Fibroblast of skin of scalp (primary cell): ENCODE measurements around the gene FLYWCH1.

Source experiments
- DNase-seq: peaks from one replicate; pipeline ENCODE4 v3.0.0-alpha.2; 2013

Gene FLYWCH1

DNA sequence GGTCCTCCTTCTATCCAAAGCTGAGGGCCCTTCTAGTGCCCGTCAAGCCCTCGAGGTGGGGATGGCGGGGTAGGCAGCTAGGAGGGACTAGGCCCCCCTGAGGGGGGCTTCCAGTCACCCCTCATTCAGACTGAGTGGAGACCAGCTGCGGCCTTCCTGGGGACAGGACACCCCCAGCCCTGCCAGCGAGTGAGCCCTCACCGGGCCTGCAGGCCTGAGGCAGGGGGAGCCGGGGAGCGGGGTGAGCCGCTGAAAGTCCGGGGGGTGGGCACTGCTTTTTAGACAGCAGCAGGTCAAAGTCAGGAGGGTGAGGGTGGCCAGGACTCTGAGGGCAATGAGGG is 43.7 kb downstream of the FLYWCH1 start:
- DNase-seq = no peak

DNA sequence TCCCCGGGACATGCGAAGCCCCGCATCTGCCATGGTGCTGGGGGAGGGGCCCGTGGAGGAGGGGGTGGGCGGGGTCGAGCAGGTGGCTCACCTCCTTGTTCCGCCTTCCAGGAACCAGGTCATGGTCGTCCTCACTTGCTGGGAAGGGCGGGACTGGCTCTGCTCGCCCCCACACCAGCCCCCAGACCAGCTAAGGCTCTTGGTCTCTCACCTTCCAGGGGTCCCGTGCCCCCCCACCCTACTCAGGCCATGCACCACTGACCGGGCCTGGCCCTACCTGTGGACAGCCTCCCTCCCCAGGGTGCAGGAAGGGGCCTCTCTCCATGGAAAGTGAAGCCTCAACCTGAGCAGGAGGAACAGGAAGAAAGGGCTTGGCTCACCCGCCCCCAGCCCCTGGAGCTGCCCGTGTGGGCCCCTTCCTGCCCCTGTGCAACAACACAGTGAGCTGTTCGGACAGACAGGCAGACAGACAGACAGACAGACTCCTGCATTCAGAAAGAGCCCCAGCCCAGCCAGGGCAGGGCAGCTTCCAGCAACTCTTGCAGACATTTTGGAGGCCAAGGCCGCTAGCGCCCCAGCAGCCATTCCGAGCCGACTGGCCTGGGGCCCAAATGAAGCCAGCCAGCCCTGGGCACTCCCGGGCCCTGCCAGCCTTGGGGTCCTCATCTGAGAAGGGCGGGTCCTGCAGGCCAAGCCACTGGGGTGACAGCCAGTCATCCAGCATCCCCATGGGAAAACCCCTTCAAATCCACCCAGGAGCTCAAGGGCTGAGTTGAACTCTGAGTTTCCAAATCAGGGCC is 44.2 kb downstream of the FLYWCH1 start:
- DNase-seq = no peak

DNA sequence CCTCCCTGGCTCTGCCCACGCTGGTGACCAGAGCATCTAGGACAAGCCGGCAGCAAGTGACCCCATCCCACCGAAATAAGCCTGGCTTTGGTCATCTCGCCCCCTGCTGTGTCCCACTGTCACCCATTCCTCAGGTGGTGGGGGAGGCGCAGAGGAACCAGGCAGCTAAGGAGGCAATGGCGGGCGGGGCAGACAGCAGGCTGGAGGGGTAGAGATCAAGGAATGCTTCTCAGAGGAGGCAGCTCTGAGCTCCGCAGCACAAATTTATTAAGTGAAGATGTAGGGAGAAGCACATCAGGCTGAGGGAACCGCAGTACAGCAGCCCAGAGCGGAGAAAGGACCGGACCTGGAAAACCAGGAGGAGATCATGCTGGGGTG is 44.8 kb downstream of the FLYWCH1 start:
- no peak for DNase-seq

DNA sequence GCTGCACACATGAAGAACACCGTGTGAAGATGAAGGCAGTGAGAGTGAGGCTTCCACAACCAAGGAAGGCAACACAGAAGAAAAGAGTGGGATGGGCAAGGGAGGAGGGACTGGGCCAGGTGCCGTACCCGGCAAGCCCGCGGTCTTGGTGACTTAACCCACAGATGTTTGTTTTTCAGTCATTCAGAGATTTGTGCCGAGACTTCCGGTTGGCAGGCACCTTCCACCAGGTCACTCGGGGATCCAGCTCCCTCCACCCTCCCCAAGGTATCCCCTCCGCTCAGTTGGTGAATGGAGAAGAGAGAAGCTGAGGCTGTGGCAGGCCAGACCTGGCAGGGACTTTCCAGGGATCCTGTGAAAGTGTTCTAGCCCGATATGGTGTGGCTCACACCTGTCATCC is 47.5 kb downstream of the FLYWCH1 start:
- DNase-seq = no peak

DNA sequence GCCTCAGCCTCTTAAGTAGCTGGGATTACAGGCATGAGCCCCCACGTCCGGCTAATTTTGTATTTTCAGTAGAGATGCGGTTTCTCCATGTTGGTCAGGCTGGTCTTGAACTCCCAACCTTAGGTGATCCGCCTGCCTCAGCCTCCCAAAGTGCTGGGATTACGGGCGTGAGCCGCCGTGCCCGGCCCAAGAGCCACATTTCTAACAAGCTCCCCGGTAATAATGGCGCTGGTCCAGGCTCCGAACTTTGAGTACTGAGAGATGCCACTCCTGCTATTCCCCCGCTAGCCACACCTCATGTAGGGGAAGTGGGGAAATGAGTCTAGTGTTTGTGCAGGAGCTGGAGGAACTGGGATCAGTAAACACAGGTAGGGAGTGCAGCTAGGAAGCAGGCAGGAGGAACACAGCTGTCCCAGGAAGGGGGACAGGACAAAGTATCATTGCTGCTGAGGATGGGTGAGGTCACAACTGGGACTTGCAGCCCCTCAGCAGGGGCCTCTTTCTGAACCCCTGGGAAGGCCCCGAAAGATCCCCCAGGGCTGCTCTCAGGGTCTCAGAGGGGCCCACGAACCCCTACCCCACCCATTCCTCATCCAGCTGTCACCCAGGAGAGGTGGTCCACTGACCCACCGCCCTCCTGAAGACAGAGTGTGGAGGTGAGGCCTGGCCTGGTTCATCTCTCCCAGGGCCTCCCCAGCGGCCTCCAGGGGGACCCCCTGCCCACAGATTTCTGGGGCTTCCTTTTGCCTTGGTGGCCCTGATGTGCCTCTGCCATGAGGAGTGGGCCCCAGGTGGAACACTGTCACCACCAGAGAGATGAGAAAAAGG is 48.7 kb downstream of the FLYWCH1 start:
- DNase-seq = no peak

DNA sequence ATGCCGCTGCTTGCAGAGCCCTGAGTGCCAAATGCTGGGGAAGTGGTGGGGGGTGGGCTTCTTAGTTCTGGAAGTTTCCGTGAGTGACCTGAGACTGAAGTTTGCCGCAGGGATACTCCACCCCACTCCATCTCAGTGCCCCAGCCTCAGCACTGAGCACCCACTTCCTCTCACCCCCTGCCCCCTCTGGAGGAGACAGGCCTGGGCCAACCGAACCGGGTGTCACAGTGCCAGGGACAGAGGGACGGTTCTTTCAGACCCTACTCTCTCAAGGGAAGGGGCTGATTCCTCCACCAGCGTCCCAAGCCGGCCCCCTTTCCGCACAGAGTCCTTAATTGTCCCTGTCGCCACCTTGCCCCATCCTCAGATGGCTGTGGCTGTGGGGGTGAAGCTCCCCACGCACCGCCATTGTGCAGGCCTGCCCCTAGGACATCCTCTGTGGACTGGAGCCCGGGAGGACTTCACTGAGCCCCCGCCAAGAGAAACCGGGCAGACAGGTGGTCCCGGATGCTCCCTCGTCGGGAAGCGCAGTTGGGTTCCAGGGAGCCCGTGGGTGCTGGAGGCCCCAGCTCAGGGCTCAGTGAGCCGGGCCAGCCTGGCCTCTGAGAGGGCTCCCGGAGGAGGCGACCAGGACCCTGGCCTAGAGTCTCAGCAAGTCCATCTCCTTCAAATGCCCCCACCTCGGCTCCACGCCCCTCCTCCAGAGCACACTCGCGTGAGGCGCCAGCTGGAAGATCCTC is 50.8 kb downstream of the FLYWCH1 start:
- no peak for DNase-seq

DNA sequence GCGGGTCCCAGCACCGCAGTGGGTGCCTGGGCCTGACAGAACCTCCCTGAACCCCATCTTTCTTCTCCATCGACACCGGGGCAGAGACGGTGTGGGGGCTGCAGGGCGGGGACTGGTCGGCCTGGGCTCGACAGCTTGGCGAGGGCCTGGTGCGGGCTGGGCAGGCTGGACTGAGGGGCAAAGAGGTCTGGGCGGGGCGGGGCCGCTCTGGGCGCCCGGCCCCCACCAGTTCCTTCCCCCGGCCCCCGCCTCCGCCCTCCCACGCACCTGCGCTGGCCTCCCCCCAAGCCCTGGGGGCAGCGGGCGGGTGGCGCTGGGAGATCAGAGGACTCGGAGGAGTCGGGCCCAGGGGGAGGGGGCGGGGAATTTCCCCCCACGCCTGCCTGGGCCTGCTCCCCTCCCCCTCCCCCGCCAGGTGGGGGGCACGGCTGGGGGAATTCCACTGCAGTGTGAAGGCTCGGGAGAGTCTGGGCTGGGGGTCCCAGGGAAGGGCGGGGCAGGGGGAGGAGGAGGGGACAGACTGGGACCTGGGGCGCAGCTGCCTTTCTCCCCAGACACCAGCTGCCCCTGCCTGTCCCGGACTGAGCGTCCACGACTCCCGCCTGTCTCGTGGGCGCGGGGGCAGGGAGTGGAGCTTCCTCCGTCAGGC is 51.5 kb downstream of the FLYWCH1 start:
- DNase-seq = no peak

DNA sequence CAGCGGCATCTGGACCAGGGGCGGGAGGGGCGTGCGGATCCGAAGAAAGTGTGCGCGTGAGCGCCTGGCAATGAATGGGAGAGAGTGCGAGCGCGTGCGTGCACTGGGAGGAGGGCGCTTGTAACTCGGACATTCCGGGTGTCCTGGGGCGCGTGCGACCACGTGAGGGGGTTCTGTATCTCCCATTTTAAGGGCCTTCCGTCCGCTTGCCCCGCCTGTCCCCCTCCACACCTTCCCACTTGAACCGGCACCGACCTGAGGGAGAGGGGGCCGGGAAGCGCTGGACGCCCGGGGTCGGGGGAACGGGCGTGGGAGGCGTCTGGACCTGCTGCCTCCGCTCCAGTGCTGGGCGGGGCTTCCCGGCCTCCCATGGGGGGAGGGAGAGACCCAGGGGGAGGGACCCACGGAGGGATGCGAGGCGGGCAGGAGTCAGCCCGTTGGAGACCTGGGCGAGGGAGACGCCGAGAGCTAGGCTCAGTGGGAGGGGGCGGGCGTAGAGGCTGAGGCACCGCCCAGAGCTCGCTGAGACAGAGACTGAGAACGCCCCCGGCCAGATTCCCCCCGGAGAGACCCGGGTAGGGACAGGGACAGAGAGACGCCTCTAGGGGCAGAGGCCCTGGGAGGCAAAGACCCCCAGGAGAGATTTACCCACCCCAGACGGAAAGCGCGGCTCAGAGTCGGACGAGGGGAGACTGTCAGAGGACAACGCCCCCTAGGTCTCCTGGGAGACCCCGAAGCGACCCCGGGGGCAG is 52.2 kb downstream of the FLYWCH1 start, which contains the start of gene KREMEN2:
Gene KREMEN2, plus strand, starts transcription at position 553 of the 752 bp plus-strand sequence. CDS start 246 bp downstream, outside the sequence.
- no peak for DNase-seq

DNA sequence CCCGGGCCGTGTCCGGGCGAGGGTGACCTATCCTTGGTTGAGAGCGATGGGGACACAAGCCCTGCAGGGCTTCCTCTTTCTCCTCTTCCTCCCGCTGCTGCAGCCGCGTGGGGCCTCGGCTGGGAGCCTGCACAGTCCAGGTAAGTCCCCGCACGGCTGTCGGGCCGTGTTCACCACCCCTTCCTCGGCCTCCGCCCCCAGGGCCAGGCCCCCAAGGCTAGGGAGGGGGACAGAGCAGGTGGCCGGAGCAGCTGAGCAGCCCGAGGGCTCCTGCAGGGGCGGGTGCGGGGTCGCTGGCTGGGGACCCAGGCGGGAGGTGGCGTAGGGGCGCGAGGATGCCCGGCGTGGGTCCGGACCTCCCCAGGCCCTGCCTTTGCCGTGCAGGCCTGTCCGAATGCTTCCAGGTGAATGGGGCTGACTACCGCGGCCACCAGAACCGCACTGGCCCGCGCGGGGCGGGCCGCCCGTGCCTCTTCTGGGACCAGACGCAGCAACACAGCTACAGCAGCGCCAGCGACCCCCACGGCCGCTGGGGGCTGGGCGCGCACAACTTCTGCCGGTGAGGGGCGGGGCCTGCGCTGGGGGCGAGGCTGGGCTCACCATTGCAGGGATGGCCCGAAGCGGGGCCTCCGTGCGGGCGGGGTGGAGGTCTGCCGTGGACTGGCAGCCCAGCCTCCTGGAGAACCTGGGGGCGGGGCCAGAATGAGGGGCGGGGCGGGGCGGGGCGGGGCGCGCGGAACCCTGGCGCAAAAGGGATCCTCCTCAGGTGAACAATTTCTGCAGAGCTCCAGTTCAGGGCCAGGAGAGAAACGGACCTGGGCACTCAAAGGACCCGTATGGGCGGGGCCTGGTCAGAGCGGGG is 53.0 kb downstream of the FLYWCH1 start:
- DNase-seq = no peak

DNA sequence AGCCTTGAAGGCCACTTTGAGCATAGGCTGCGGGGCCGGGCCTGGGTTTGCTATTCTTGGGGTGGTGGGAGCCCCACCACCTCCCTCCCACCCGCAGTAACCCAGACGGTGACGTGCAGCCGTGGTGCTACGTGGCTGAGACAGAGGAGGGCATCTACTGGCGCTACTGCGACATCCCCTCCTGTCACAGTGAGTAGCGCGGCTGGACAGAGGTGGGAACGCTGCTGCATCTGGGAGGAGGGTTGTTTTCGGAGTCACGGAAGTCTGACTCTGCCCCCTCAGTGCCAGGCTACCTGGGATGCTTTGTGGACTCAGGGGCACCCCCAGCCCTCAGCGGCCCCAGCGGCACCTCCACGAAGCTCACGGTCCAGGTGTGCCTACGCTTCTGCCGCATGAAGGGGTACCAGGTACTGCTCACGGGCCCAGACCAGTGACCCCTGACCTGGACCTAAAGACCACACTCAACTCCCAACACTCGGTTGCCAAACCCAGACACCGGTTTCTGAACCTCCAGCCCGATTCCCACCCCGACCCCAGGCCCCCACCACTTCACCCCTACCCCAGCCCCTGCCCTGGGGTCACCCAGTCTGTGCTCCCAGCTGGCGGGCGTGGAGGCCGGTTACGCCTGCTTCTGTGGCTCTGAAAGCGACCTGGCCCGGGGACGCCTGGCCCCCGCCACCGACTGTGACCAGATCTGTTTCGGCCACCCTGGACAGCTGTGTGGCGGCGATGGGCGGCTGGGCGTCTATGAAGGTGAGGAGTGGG is 54.5 kb downstream of the FLYWCH1 start:
- DNase-seq = no peak

DNA sequence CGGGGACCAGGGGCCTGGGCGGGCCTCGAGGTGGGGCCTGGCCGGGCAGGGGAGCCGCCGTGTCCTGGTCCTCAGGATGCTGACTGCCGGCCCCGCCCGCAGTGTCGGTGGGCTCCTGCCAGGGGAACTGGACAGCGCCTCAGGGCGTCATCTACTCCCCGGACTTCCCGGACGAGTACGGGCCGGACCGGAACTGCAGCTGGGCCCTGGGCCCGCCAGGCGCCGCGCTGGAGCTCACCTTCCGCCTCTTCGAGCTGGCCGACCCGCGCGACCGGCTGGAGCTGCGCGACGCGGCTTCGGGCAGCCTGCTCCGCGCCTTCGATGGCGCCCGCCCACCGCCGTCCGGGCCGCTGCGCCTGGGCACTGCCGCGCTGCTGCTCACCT is 55.1 kb downstream of the FLYWCH1 start:
- no peak for DNase-seq

DNA sequence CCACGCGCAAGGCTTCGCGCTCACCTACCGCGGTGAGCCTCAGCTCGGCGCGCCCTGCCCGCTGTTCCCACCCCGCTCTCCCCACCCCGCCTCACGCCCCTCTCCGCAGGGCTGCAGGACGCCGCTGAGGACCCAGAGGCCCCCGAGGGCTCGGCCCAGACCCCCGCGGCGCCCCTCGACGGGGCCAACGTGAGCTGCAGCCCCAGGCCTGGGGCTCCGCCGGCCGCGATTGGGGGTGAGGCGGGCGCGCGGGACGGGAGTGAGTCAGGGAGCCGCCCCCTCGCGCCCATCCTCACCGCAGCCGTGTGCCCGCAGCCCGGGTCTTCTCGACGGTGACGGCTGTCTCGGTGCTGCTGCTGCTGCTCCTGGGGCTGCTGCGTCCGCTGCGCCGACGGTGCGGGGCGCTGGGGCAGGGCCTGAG is 55.5 kb downstream of the FLYWCH1 start:
- DNase-seq = no peak

DNA sequence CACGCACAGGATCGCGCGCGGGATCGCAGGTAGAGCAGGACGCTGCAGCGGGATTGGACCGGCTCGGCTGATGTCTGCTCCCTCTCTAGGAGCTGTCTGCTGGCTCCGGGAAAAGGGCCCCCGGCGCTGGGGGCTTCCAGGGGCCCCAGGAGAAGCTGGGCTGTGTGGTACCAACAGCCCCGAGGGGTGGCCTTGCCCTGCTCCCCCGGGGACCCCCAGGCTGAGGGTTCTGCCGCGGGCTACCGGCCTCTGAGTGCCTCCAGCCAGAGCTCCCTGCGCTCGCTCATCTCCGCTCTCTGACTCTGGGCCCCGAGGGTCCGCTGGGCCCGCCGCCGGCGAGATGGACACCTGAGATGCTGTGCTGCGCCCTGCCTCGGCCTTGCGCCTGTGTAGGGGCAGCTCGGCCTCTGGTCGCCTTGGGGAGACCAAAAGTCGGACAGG is 56.0 kb downstream of the FLYWCH1 start:
- DNase-seq = no peak

DNA sequence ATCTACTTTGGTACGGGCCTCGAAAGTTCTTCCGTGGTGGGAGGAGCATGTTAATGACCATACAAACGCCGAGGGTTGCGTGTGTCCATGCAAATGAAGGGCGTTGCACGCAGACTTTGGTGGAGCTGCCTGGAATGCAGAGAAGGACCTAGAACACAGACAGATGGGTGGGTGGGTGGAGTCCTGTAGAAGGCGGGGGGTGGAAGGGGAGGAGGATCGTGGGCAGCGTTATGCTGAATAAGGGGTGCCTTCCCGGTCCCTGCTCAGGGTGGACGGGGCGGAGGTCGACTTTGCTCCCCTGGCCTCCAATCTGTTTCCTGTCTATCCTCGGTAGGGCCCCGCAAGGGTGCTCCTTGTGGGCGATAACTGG is 56.6 kb downstream of the FLYWCH1 start:
- DNase-seq = no peak

DNA sequence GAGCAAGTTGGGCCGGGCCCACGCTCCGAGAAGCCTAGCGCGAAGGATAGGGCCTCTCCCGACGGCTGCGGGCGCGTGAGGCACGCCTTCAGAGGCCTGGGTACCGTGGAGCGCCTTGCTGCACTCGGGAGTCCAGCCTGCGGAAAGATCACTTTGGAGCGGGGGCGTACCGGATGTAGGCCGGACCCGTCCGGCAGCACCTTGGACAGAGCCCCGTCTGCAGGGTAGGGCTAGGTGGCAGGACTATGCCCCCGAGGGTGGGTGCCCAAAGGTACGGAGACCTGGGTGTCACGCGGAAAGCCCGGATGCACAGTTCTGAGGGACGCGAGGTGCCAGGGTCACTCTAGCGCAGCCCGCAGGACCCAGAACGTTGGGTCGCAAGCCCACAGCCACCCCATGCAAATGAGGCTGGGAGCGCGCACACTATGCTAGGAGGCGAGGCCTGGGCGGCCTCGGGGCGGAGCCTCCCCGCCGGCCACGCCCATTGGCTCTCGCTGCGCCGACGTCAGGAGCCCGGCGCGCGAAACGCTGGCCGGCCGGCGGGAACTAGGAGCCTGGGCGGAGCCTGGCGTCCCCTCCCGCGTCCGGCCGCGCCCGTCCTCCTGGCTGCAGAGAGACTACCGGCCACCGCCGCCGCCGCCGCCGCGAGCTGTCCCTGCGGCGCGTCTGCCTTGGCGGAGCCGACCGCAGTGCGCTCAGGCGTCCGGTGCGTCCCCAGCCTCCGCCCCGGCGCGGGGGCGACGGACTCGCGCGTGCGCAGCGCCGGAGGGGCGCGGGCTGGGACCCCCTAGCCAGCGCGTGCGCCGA is 57.2 kb downstream of the FLYWCH1 start, which contains the start of gene PAQR4:
Gene PAQR4, plus strand, starts transcription at position 611 of the 807 bp plus-strand sequence. CDS start 327 bp downstream, outside the sequence.
- DNase-seq = peak; percentile 83

DNA sequence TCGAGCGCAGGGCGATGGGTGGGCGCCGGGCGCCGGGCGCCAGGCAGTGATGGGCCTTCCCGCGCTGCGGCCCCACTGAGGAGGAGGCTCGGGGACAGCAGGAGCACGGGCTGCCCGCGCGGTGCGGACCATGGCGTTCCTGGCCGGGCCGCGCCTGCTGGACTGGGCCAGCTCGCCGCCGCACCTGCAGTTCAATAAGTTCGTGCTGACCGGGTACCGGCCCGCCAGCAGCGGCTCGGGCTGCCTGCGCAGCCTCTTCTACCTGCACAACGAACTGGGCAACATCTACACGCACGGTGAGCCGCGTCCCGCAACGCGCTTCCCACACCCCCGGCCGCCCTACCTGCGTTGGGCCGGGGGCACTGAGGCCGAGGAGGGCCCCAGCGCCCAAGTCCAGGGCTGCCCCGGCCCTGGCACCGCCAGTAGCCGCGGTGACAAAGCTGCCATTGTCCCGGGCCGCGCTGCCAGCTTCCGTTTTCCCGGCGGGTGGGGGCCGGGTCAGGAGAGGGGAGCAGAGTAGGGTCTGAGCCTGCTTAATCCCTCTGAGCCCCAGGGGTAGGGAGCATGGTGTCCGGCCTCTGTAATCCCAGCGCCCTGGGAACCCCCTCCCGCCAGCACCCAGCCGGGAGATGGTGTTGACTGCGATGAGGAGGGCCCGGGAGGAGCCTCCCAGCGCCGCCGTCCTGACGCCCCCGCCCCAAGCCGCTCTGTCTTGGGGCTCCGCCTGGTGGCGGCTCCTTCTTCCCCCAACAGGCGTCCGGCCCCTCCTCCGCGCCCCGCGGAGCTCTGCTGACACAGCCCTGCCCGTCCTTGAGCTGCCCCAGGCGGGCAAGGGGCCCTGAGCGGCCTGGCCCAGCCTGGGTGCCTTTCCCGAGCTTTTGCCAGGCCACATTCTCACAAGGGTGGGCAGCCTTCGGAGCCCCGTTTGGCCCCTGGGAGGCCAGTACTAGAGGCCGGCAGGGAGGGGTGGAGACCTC is 58.1 kb downstream of the FLYWCH1 start:
- peak; percentile 63 for DNase-seq

DNA sequence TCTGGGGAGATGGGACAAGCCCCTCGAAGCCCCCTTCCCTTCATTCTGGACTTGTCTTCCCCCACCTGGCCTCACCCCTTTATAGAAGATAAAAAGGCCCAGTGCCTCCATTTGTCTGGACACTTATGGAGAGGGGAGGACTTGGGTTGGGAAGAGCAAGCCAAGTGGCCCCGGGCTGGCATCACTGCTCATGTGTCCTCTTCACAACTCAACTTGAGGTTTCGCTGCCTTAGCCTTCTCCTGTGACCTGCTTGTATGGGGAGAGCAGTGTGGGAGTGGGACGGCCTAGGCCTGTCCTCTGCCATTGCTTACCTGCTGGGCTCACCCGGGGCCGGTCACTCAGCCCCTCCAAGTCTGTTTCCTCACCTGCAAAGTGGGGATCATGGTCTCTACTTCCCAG is 58.8 kb downstream of the FLYWCH1 start:
- no peak for DNase-seq
